ENCODE results near the gene ABCB1. TPM values are rescaled to one million over a fixed set of nuclear protein-coding genes. Genes with fewer than 3 reads are reported as not detected.

The ABCB1 gene
- total RNA-seq, 2 donors from 2014 or later: 2.3 to 3.9 TPM

- 5 to 24% methylated on average over 9 to 39 of the region's 39 CpGs for WGBS, 2 donors
- no peak for TF ChIP-seq POLR2A (IDR thresholded peaks at IDR 0.05)
- no peak for TF ChIP-seq CTCF (IDR thresholded peaks at IDR 0.05)
- H3K36me3 ChIP-seq (replicated peaks in 1 of 2; ENCODE audit: insufficient read depth in 1 of 2, low read depth in 2 of 2): no peaks in the 10 kb centered on the region
- no peaks in the 10 kb centered on the region for H3K9me3 ChIP-seq
- H3K27ac ChIP-seq: peak overlapping the region in 2 of 4 donors; percentile 38 to 49
- H3K4me3 ChIP-seq: peak overlapping the region; percentile 58 to 82
- peak; percentile 29 to 51 (median 34) for DNase-seq
- ATAC-seq: peak; percentile 43
- H3K4me1 ChIP-seq: peaks cover 16% of the 10 kb centered on the region
- intact Hi-C loops (cut with DNase I): no loop called here
- no peaks in the 10 kb centered on the region for H3K27me3 ChIP-seq
Measured at GRCh38 chr7:87628780-87629569, 28.3 kb upstream of the ABCB1 start.

- H3K9me3 ChIP-seq: no peaks in the 10 kb centered on the region
- TF ChIP-seq CTCF (IDR thresholded peaks at IDR 0.05): no peak
- TF ChIP-seq POLR2A (IDR thresholded peaks at IDR 0.05): no peak
- DNase-seq (peak in 3 of 4 donors; percentile 6 to 31 (median 18)), ATAC-seq (peak; percentile 23)
- 2% methylated on average over 23 to 30 of the region's 30 CpGs for WGBS, 2 donors
- H3K27me3 ChIP-seq: no peaks in the 10 kb centered on the region
- H3K4me1 ChIP-seq: peaks cover 16% of the 10 kb centered on the region
- H3K4me3 ChIP-seq: peak overlapping the region; percentile 13 to 82
- H3K27ac ChIP-seq: no peak overlapping the region
- intact Hi-C loops (cut with DNase I): no loop called here
- H3K36me3 ChIP-seq (replicated peaks in 1 of 2; ENCODE audit: insufficient read depth in 1 of 2, low read depth in 2 of 2): no peaks in the 10 kb centered on the region
Measured at GRCh38 chr7:87627634-87627994, 26.9 kb upstream of the ABCB1 start.

- Histone ChIP-seq H3K27ac (no peak overlapping the region), H3K9me3 (no peaks in the 10 kb centered on the region), H3K4me3 (no peak overlapping the region), H3K4me1 (peaks cover 16% of the 10 kb centered on the region), H3K27me3 (no peaks in the 10 kb centered on the region), H3K36me3 (replicated peaks in 1 of 2; ENCODE audit: insufficient read depth in 1 of 2, low read depth in 2 of 2) (no peaks in the 10 kb centered on the region)
- DNase-seq (no peak), ATAC-seq (no peak)
- intact Hi-C loops (cut with DNase I): no loop called here
- WGBS, 2 donors: 73 to 76% methylated on average over 15 of the region's 15 CpGs
- TF ChIP-seq POLR2A (IDR thresholded peaks at IDR 0.05) (no peak), CTCF (IDR thresholded peaks at IDR 0.05) (no peak)
Measured at GRCh38 chr7:87625101-87625500, 24.4 kb upstream of the ABCB1 start.

- WGBS, 2 donors: 71 to 75% methylated on average over 7 of the region's 7 CpGs
Measured at GRCh38 chr7:87624628-87625027, 23.9 kb upstream of the ABCB1 start.

More at GRCh38 chr7:87624628-87625027, 23.9 kb upstream of the ABCB1 start:
- DNase-seq (no peak), ATAC-seq (no peak)
- Histone ChIP-seq H3K9me3 (no peaks in the 10 kb centered on the region), H3K36me3 (replicated peaks in 1 of 2; ENCODE audit: insufficient read depth in 1 of 2, low read depth in 2 of 2) (no peaks in the 10 kb centered on the region), H3K4me3 (no peak overlapping the region), H3K27me3 (no peaks in the 10 kb centered on the region), H3K27ac (no peak overlapping the region), H3K4me1 (peaks cover 16% of the 10 kb centered on the region)
- intact Hi-C loops (cut with DNase I): no loop called here
- TF ChIP-seq POLR2A (IDR thresholded peaks at IDR 0.05): no peak
- no peak for TF ChIP-seq CTCF (IDR thresholded peaks at IDR 0.05)

All from body of pancreas (tissue), 4 donors.